HG03565 (cell line): ENCODE measurements around the gene IER3.
A peak's percentile ranks its signal among the peaks of the same experiment; 100 is the strongest.
"Not testable (repeated sequence)": the region's sequence is repeated elsewhere in the genome, so short reads cannot be mapped to it uniquely, and the experiment has no call there.

Source experiments
- ATAC-seq: cut with Tn5 transposase; IDR thresholded peaks from one replicate; pipeline ENCODE4 v1.9.1; 2021; ENCODE audit warnings: mild to moderate bottlenecking, moderate library complexity; ENCODE audit not compliant: unreplicated experiment

Gene IER3

GRCh38 chr6:30725713-30726505 is 18.4 kb downstream of the IER3 start:
- ATAC-seq, result no peak

GRCh38 chr6:30724906-30725667 is 19.3 kb downstream of the IER3 start:
- ATAC-seq, result no peak

GRCh38 chr6:30723843-30724741 is 20.3 kb downstream of the IER3 start:
- not testable (repeated sequence) for ATAC-seq

- ATAC-seq, result not testable (repeated sequence)
Measured at GRCh38 chr6:30723159-30723842, 21.0 kb downstream of the IER3 start.

GRCh38 chr6:30722280-30723112 is 21.9 kb downstream of the IER3 start:
- no peak for ATAC-seq

- not testable (repeated sequence) for ATAC-seq
Measured at GRCh38 chr6:30722025-30722279, 22.4 kb downstream of the IER3 start.

- no peak for ATAC-seq
Measured at GRCh38 chr6:30721198-30722024, 22.9 kb downstream of the IER3 start.

- ATAC-seq, result no peak
Measured at GRCh38 chr6:30720738-30721197, 23.6 kb downstream of the IER3 start.

- peak; percentile 40 for ATAC-seq
Measured at GRCh38 chr6:30719791-30720737, 24.3 kb downstream of the IER3 start, which contains the start of gene TUBB. TUBB (plus strand) TSS chr6:30720352; CDS start chr6:30720507, 155 bp downstream.

- ATAC-seq, result no peak
Measured at GRCh38 chr6:30719356-30719755, 25.0 kb downstream of the IER3 start.

GRCh38 chr6:30717845-30718720 is 26.3 kb downstream of the IER3 start:
- ATAC-seq, result not testable (repeated sequence)

GRCh38 chr6:30717129-30717844 is 27.1 kb downstream of the IER3 start, which contains the start of gene MDC1:
MDC1 (minus strand) TSS chr6:30717281; CDS start chr6:30715175, 2,106 bp downstream.
- peak; percentile 56 for ATAC-seq

- ATAC-seq, result no peak
Measured at GRCh38 chr6:30716879-30717128, 27.5 kb downstream of the IER3 start.

- ATAC-seq, result no peak
Measured at GRCh38 chr6:30714263-30714662, 30.1 kb downstream of the IER3 start.

- ATAC-seq, result no peak
Measured at GRCh38 chr6:30712441-30712945, 31.9 kb downstream of the IER3 start.

- no peak for ATAC-seq
Measured at GRCh38 chr6:30711758-30712380, 32.5 kb downstream of the IER3 start.
